Keratinocyte (primary cell): ENCODE measurements around the gene KCNQ1OT1. TPM values are rescaled to one million over a fixed set of nuclear protein-coding genes. Genes with fewer than 3 reads are reported as not detected.

Source experiments
- DNase-seq: peaks from one replicate; pipeline ENCODE4 v3.0.0-alpha.2; 2011; ENCODE audit warnings: low read depth, missing footprints, low spot score
- FAIRE-seq: peaks from 2 replicates; lab custom pipeline; 2011; peaks lifted over from hg19 to GRCh38; lab: Jason Lieb, UNC
- H2AFZ ChIP-seq: 2 replicates; pipeline ENCODE4 v1.6.0; 2012; ENCODE audit warnings: low read length, control low read depth, inconsistent platforms; ENCODE audit not compliant: control insufficient read depth
- H3K27ac ChIP-seq: 2 replicates; pipeline ENCODE4 v1.5.1; 2011; ENCODE audit warnings: low read length; ENCODE audit not compliant: control insufficient read depth, insufficient read depth
- H3K27me3 ChIP-seq: 3 replicates; pipeline ENCODE4 v1.6.0; 2011; ENCODE audit warnings: low read length; ENCODE audit not compliant: control insufficient read depth, insufficient read depth; ENCODE audit errors: extremely low read depth
- H3K36me3 ChIP-seq, 2 experiments: 2 replicates in 1 of 2; 3 replicates in 1 of 2; pipeline ENCODE4 v1.5.1; 2011; ENCODE audit warnings: low read length in 2 of 2, mild to moderate bottlenecking in 1 of 2; ENCODE audit not compliant: control insufficient read depth in 2 of 2, insufficient read depth in 2 of 2; ENCODE audit errors: extremely low read depth in 1 of 2
- H3K4me1 ChIP-seq: 3 replicates; pipeline ENCODE4 v1.5.1; 2011; ENCODE audit warnings: low read length; ENCODE audit not compliant: control insufficient read depth, insufficient read depth; ENCODE audit errors: extremely low read depth
- H3K4me2 ChIP-seq: 3 replicates; pipeline ENCODE4 v1.6.0; 2011; ENCODE audit warnings: low read depth, low read length; ENCODE audit not compliant: control insufficient read depth, insufficient read depth; ENCODE audit errors: extremely low read depth
- H3K4me3 ChIP-seq, 3 experiments: fragments of 200-600 bp in 1 of 3; sonication (generic) in 1 of 3; 2 replicates in 2 of 3; 3 replicates in 1 of 3; pipeline ENCODE4 v1.5.1; 2011 to 2016; ENCODE audit warnings: low read length in 3 of 3, mild to moderate bottlenecking in 3 of 3, control low read depth in 2 of 3, inconsistent platforms in 1 of 3, low read depth in 1 of 3, mixed read lengths in 1 of 3, mixed run types in 1 of 3, moderate library complexity in 1 of 3; ENCODE audit not compliant: control insufficient read depth in 2 of 3, insufficient read depth in 2 of 3; ENCODE audit errors: extremely low read depth in 1 of 3
- H3K79me2 ChIP-seq: 2 replicates; pipeline ENCODE4 v1.6.0; 2012; ENCODE audit warnings: low read length; ENCODE audit not compliant: control insufficient read depth, insufficient read depth
- H3K9ac ChIP-seq: 3 replicates; pipeline ENCODE4 v1.6.0; 2011; ENCODE audit warnings: low read length; ENCODE audit not compliant: control insufficient read depth, insufficient read depth; ENCODE audit errors: extremely low read depth
- H3K9me1 ChIP-seq: 3 replicates; pipeline ENCODE4 v1.6.0; 2011; ENCODE audit warnings: low read length; ENCODE audit not compliant: control insufficient read depth, insufficient read depth; ENCODE audit errors: extremely low read depth
- H3K9me3 ChIP-seq: 2 replicates; pipeline ENCODE4 v1.5.1; 2012; ENCODE audit warnings: low read depth, low read length; ENCODE audit not compliant: control insufficient read depth
- H4K20me1 ChIP-seq: 3 replicates; pipeline ENCODE4 v1.6.0; 2011; ENCODE audit warnings: low read length; ENCODE audit not compliant: control insufficient read depth, insufficient read depth; ENCODE audit errors: extremely low read depth
- CTCF ChIP-seq, 3 experiments: IDR thresholded peaks in 1 of 3; conservative IDR thresholded peaks in 1 of 3; optimal IDR thresholded peaks in 1 of 3; 2 replicates in 2 of 3; 3 replicates in 1 of 3; pipeline versions ENCODE3 to v1.5.1; 2011; ENCODE audit warnings: low read length in 3 of 3, mild to moderate bottlenecking in 3 of 3, moderate library complexity in 2 of 3, control low read depth in 1 of 3, inconsistent platforms in 1 of 3; ENCODE audit not compliant: insufficient read depth in 2 of 3; ENCODE audit errors: extremely low read depth in 1 of 3
- EZH2 ChIP-seq: IDR thresholded peaks from one replicate; pipeline ENCODE4 v1.6.1; 2012; ENCODE audit warnings: inconsistent platforms, mild to moderate bottlenecking, low read length, moderate library complexity
- dilution Hi-C: fragments of 300-500 bp; cut with MboI; formaldehyde crosslinking; loops from one replicate; pipeline ENCODE4 v1.7.0; 2020; ENCODE audit warnings: low sequenced_read_pairs; ENCODE audit not compliant: extremely low pct_ligation_motif_present
- polyA plus RNA-seq, 5 experiments: library from polyadenylated mRNA; depleted of rRNA in 3 of 5; stranded (reverse) in 3 of 5; stranded (forward) in 1 of 5; unstranded in 1 of 5; fragments of >200 nt; gene quantifications; 1 replicate in 1 of 5; 2 replicates in 3 of 5; 3 replicates in 1 of 5; pipeline versions ENCODE4 v1.2.1 to v1.2.3, GENCODE V29; 2011 to 2012; ENCODE audit warnings: missing spikeins in 2 of 5, low read depth in 1 of 5, low replicate concordance in 1 of 5

Gene KCNQ1OT1
- polyA plus RNA-seq, 1 donor (not counting 4 experiments of a cell fraction or from before 2014, with no cell fraction given), result 0.07 TPM

GRCh38 chr11:2666828-2667570 lies 32.8 kb downstream of the KCNQ1OT1 start:
- Histone ChIP-seq H3K79me2 (no peaks in the 10 kb centered on the region), H3K9me3 (no peaks in the 10 kb centered on the region), H3K4me1 (no peaks in the 10 kb centered on the region), H3K36me3 (no peaks in the 10 kb centered on the region), H3K9me1 (no peaks in the 10 kb centered on the region), H3K4me3 (no peak overlapping the region), H4K20me1 (peaks cover 3% of the 10 kb centered on the region), H3K27me3 (no peaks in the 10 kb centered on the region), H2AFZ (no peak overlapping the region), H3K4me2 (no peak overlapping the region), H3K27ac (no peak overlapping the region), H3K9ac (no peak overlapping the region)
- FAIRE-seq, result no peak
- DNase-seq, result no peak
- dilution Hi-C loops, result no loop called here
- TF ChIP-seq CTCF (optimal IDR thresholded peaks at IDR 0.05 in 1 of 3, IDR thresholded peaks at IDR 0.05 in 1 of 3, conservative IDR thresholded peaks at IDR 0.05 in 1 of 3; ENCODE audit: extremely low read depth in 1 of 3, insufficient read depth in 2 of 3, low read length in 3 of 3) (no peak), EZH2 (no peak)

GRCh38 chr11:2666401-2666741 lies 33.4 kb downstream of the KCNQ1OT1 start:
- no peak for TF ChIP-seq CTCF (optimal IDR thresholded peaks at IDR 0.05 in 1 of 3, IDR thresholded peaks at IDR 0.05 in 1 of 3, conservative IDR thresholded peaks at IDR 0.05 in 1 of 3; ENCODE audit: extremely low read depth in 1 of 3, insufficient read depth in 2 of 3, low read length in 3 of 3)
- no peak for TF ChIP-seq EZH2
- no peaks in the 10 kb centered on the region for H3K4me1 ChIP-seq
- DNase-seq (no peak), FAIRE-seq (no peak)
- no peaks in the 10 kb centered on the region for H3K9me1 ChIP-seq
- dilution Hi-C loops, result no loop called here
- no peaks in the 10 kb centered on the region for H3K36me3 ChIP-seq
- no peaks in the 10 kb centered on the region for H3K27me3 ChIP-seq
- H4K20me1 ChIP-seq, result peaks cover 3% of the 10 kb centered on the region
- H2AFZ ChIP-seq, result no peak overlapping the region
- H3K9me3 ChIP-seq, result no peaks in the 10 kb centered on the region
- no peaks in the 10 kb centered on the region for H3K79me2 ChIP-seq
- H3K4me3 ChIP-seq, result no peak overlapping the region
- H3K27ac ChIP-seq, result no peak overlapping the region
- H3K4me2 ChIP-seq, result no peak overlapping the region
- H3K9ac ChIP-seq, result no peak overlapping the region
